IMR-90 (cell line): Measurements from ENCODE around the gene TOMM7. TPM values are rescaled to one million over a fixed set of nuclear protein-coding genes. Genes with fewer than 3 reads are reported as not detected.

Experiments
- ATAC-seq: fragments of 200-7000 bp; cut with Tn5 transposase; 2 replicates; pipeline ENCODE4 v1.9.1; 2020; ENCODE audit warnings: low read depth, mild to moderate bottlenecking, moderate library complexity
- BruUV-seq: library from RNA; stranded (reverse); fragments of 400-500 nt; replicated peaks from 2 replicates; lab custom pipeline; 2021; lab: Mats Ljungman, UMichigan
- CTCF ChIA-PET: fragments of 300-600 bp; formaldehyde crosslinking; extraction: SDS; loops from one replicate; lab custom pipeline; 2021; ENCODE audit warnings: antibody characterized with exemption; lab: Yijun Ruan, JAX
- POLR2A ChIA-PET: fragments of 300-600 bp; sonication (Branson Sonifier 250); formaldehyde crosslinking; loops from one replicate; lab custom pipeline; 2022; ENCODE audit warnings: antibody characterized with exemption; ENCODE audit not compliant: unreplicated experiment; lab: Charles Lee
- DNase-seq: peaks from one replicate; pipeline ENCODE4 v3.0.0; 2013
- H2AFZ ChIP-seq: replicated peaks from 2 replicates; pipeline ENCODE3; 2013; ENCODE audit warnings: low read length, mild to moderate bottlenecking; ENCODE audit not compliant: poor library complexity
- H2AK5ac ChIP-seq: 2 replicates; pipeline ENCODE4 v1.6.1; 2013; ENCODE audit warnings: low read depth, low read length, inconsistent platforms
- H2AK9ac ChIP-seq: replicated peaks from 2 replicates; pipeline ENCODE3; 2013; ENCODE audit warnings: mild to moderate bottlenecking, low read depth, low read length, moderate library complexity; ENCODE audit not compliant: poor library complexity
- H2BK120ac ChIP-seq: 2 replicates; pipeline ENCODE4 v1.6.1; 2013; ENCODE audit warnings: low read depth, low read length, inconsistent platforms
- H2BK15ac ChIP-seq: 3 replicates; pipeline ENCODE4 v1.6.1; 2013; ENCODE audit warnings: low read depth, low read length, inconsistent platforms
- H2BK20ac ChIP-seq: 2 replicates; pipeline ENCODE4 v1.6.1; 2013; ENCODE audit warnings: low read depth, mild to moderate bottlenecking, inconsistent platforms, low read length, moderate library complexity
- H2BK5ac ChIP-seq: 2 replicates; pipeline ENCODE4 v1.6.1; 2013; ENCODE audit warnings: mild to moderate bottlenecking, low read depth, low read length, inconsistent platforms; ENCODE audit not compliant: poor library complexity, severe bottlenecking
- H3K14ac ChIP-seq: replicated peaks from 2 replicates; pipeline ENCODE4 v1.6.1; 2013; ENCODE audit warnings: low read depth, low read length, inconsistent platforms
- H3K18ac ChIP-seq: 2 replicates; pipeline ENCODE4 v1.6.1; 2013; ENCODE audit warnings: low read depth, low read length, control low read depth
- H3K23ac ChIP-seq: 2 replicates; pipeline ENCODE4 v1.6.1; 2013; ENCODE audit warnings: low read depth, low read length, inconsistent platforms
- H3K27ac ChIP-seq: 2 replicates; pipeline ENCODE4 v1.5.1; 2013; ENCODE audit warnings: mild to moderate bottlenecking, control low read depth, low read length; ENCODE audit not compliant: insufficient read depth
- H3K27me3 ChIP-seq: 2 replicates; pipeline ENCODE4 v1.6.1; 2013; ENCODE audit warnings: low read length; ENCODE audit not compliant: control insufficient read depth, insufficient read depth
- H3K36me3 ChIP-seq: 2 replicates; pipeline ENCODE4 v1.6.1; 2013; ENCODE audit warnings: low read length, mixed read lengths; ENCODE audit not compliant: control insufficient read depth, insufficient read depth
- H3K4ac ChIP-seq: 2 replicates; pipeline ENCODE4 v1.6.1; 2013; ENCODE audit warnings: low read depth, low read length, inconsistent platforms
- H3K4me1 ChIP-seq: 2 replicates; pipeline ENCODE4 v1.6.1; 2013; ENCODE audit warnings: low read length, mixed read lengths; ENCODE audit not compliant: control insufficient read depth, insufficient read depth
- H3K4me2 ChIP-seq: 2 replicates; pipeline ENCODE4 v1.6.1; 2013; ENCODE audit warnings: low read depth, mild to moderate bottlenecking, control low read depth, low read length, moderate library complexity
- H3K4me3 ChIP-seq: 2 replicates; pipeline ENCODE4 v1.5.1; 2013; ENCODE audit warnings: low read depth, mild to moderate bottlenecking, control low read depth, low read length, moderate library complexity; ENCODE audit not compliant: insufficient read depth
- H3K56ac ChIP-seq: 2 replicates; pipeline ENCODE4 v1.6.1; 2013; ENCODE audit warnings: low read length, inconsistent platforms; ENCODE audit not compliant: insufficient read depth; ENCODE audit errors: extremely low read depth
- H3K79me1 ChIP-seq, 2 experiments: 2 replicates each; pipeline ENCODE4 v1.6.1; 2013; ENCODE audit warnings: low read length in 2 of 2, inconsistent platforms in 1 of 2, low read depth in 1 of 2
- H3K9ac ChIP-seq: 2 replicates; pipeline ENCODE4 v1.6.1; 2013; ENCODE audit warnings: low read depth, low read length, control low read depth
- H3K9me1 ChIP-seq: 2 replicates; pipeline ENCODE4 v1.6.1; 2013; ENCODE audit warnings: low read length, inconsistent platforms; ENCODE audit not compliant: insufficient read depth
- H3K9me3 ChIP-seq: 2 replicates; pipeline ENCODE4 v1.6.1; 2013; ENCODE audit warnings: low read length; ENCODE audit not compliant: control insufficient read depth, insufficient read depth
- H4K20me1 ChIP-seq: 2 replicates; pipeline ENCODE4 v1.6.1; 2013; ENCODE audit warnings: low read length, inconsistent platforms; ENCODE audit not compliant: insufficient read depth
- H4K5ac ChIP-seq: 2 replicates; pipeline ENCODE4 v1.6.1; 2013; ENCODE audit warnings: mild to moderate bottlenecking, low read depth, low read length, control low read depth
- H4K8ac ChIP-seq, 2 experiments: 2 replicates each; pipeline ENCODE4 v1.6.1; 2013; ENCODE audit warnings: low read depth in 2 of 2, low read length in 2 of 2, control low read depth in 1 of 2, inconsistent platforms in 1 of 2
- H4K91ac ChIP-seq: 2 replicates; pipeline ENCODE4 v1.6.1; 2013; ENCODE audit warnings: low read depth, low read length, inconsistent platforms; ENCODE audit not compliant: insufficient read depth
- BHLHE40 ChIP-seq: fragments of 150-350 bp; IDR thresholded peaks from 2 replicates; pipeline ENCODE4 v1.6.1; 2016; ENCODE audit warnings: mild to moderate bottlenecking, low read depth, low read length
- CEBPB ChIP-seq: IDR thresholded peaks from 2 replicates; pipeline ENCODE4 v1.6.1; 2012; ENCODE audit warnings: low read depth, low read length, improper control_type of control experiment
- CHD1 ChIP-seq: IDR thresholded peaks from 2 replicates; pipeline ENCODE4 v1.6.1; 2012; ENCODE audit warnings: low read depth, low read length, improper control_type of control experiment
- CTCF ChIP-seq: conservative IDR thresholded peaks from 2 replicates; pipeline ENCODE4 v1.5.1; 2012; ENCODE audit warnings: mild to moderate bottlenecking, low read depth, low read length, improper control_type of control experiment
- ELK1 ChIP-seq: fragments of 150-350 bp; IDR thresholded peaks from 2 replicates; pipeline ENCODE4 v1.6.1; 2016; ENCODE audit warnings: low read depth, mild to moderate bottlenecking, low read length, moderate library complexity, borderline replicate concordance
- FOS ChIP-seq: fragments of 150-350 bp; IDR thresholded peaks from 2 replicates; pipeline ENCODE4 v1.6.1; 2016; ENCODE audit warnings: low read depth, low read length
- MAFK ChIP-seq: IDR thresholded peaks from 2 replicates; pipeline ENCODE4 v1.6.1; 2012; ENCODE audit warnings: low read depth, low read length, improper control_type of control experiment
- MAZ ChIP-seq: IDR thresholded peaks from 2 replicates; pipeline ENCODE4 v1.6.1; 2012; ENCODE audit warnings: low read depth, mild to moderate bottlenecking, low read length, improper control_type of control experiment, moderate library complexity, borderline replicate concordance
- MXI1 ChIP-seq: IDR thresholded peaks from 2 replicates; pipeline ENCODE4 v1.6.1; 2012; ENCODE audit warnings: low read depth, mild to moderate bottlenecking, low read length, moderate library complexity, borderline replicate concordance
- NFE2L2 ChIP-seq: fragments of 150-350 bp; IDR thresholded peaks from 2 replicates; pipeline ENCODE4 v1.6.1; 2016; ENCODE audit warnings: low read depth, mild to moderate bottlenecking, low read length
- POLR2A ChIP-seq: IDR thresholded peaks from 2 replicates; pipeline ENCODE4 v1.6.1; 2012; ENCODE audit warnings: mild to moderate bottlenecking, low read depth, low read length
- RAD21 ChIP-seq: IDR thresholded peaks from 2 replicates; pipeline ENCODE4 v1.6.1; 2012; ENCODE audit warnings: low read length, improper control_type of control experiment
- RCOR1 ChIP-seq: IDR thresholded peaks from 2 replicates; pipeline ENCODE4 v1.6.1; 2012; ENCODE audit warnings: mild to moderate bottlenecking, low read length, improper control_type of control experiment; ENCODE audit not compliant: insufficient replicate concordance
- RFX5 ChIP-seq: IDR thresholded peaks from 2 replicates; pipeline ENCODE4 v1.8.0; 2012; ENCODE audit warnings: low read depth, mild to moderate bottlenecking, low read length, moderate library complexity
- SMC3 ChIP-seq: fragments of 150-350 bp; IDR thresholded peaks from 2 replicates; pipeline ENCODE4 v1.6.1; 2016; ENCODE audit warnings: low read depth, mild to moderate bottlenecking, antibody characterized with exemption, low read length, moderate library complexity
- WGBS, 2 experiments: methylation state at CpG; one replicate each; pipeline versions ENCODE4 v1.1.5 to v1.1.7; 2013; ENCODE audit warnings: missing lambda C conversion rate in 2 of 2; ENCODE audit not compliant: insufficient read length in 1 of 2; ENCODE audit errors: extremely low coverage in 2 of 2; 5-methylcytosine and 5-hydroxymethylcytosine counted together
- dilution Hi-C: fragments of 300-500 bp; cut with HindIII; formaldehyde crosslinking; loops from one replicate; pipeline ENCODE4 v1.14.3; 2018; ENCODE audit warnings: low sequenced_read_pairs; ENCODE audit not compliant: unreplicated experiment
- in situ Hi-C: fragments of 300-500 bp; cut with MboI; formaldehyde crosslinking; loops from 3 replicates; pipeline ENCODE4 v1.14.3; 2019; ENCODE audit warnings: low sequenced_read_pairs, inconsistent platforms, mixed read lengths
- intact Hi-C: fragments of 100-400 bp; cut with micrococcal nuclease; formaldehyde crosslinking; loops from 2 replicates; pipeline ENCODE4 v1.10.0; 2022
- polyA plus RNA-seq, 3 experiments: library from polyadenylated mRNA; depleted of rRNA; stranded (reverse); fragments of >200 nt; gene quantifications; 2 replicates each; pipeline ENCODE4 v1.2.3, GENCODE V29; 2012; ENCODE audit warnings: low replicate concordance in 1 of 3
- total RNA-seq: library from RNA; depleted of rRNA; stranded (reverse); fragments of >200 nt; gene quantifications from 2 replicates; pipeline ENCODE4 v1.2.3, GENCODE V29; 2012
- TF ChIP-seq, protein P1 (sequence below): fragments of 150-350 bp; IDR thresholded peaks from 2 replicates; pipeline ENCODE4 v1.6.1; 2017; ENCODE audit warnings: mild to moderate bottlenecking, antibody characterized with exemption, low read length, low read depth

The TOMM7 gene
- total and polyA plus RNA-seq, 2 of the 4 experiments (the other 2 are of a cell fraction): 67.2 to 727 TPM

- BruUV-seq: no TSS peak
- intact Hi-C loops: no loop called here
Observed at GRCh38 chr7:22826593-22826992, 3.9 kb upstream of the TOMM7 start.

More at GRCh38 chr7:22826593-22826992, 3.9 kb upstream of the TOMM7 start:
- in situ Hi-C loops: no loop called here
- TF ChIP-seq CEBPB: no peak
- TF ChIP-seq SMC3: no peak
- TF ChIP-seq RCOR1: no peak
- TF ChIP-seq MXI1: no peak
- TF ChIP-seq CHD1: no peak
- no peak for TF ChIP-seq ELK1
- no peak for TF ChIP-seq FOS
- TF ChIP-seq, protein P1, sequence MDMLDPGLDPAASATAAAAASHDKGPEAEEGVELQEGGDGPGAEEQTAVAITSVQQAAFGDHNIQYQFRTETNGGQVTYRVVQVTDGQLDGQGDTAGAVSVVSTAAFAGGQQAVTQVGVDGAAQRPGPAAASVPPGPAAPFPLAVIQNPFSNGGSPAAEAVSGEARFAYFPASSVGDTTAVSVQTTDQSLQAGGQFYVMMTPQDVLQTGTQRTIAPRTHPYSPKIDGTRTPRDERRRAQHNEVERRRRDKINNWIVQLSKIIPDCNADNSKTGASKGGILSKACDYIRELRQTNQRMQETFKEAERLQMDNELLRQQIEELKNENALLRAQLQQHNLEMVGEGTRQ: no peak
- no peak for TF ChIP-seq POLR2A
- no peak for TF ChIP-seq RFX5
- TF ChIP-seq CTCF: no peak
- no peak for TF ChIP-seq NFE2L2
- TF ChIP-seq MAZ: no peak
- no peak for TF ChIP-seq RAD21
- TF ChIP-seq MAFK: no peak
- no peak for TF ChIP-seq BHLHE40
- Histone ChIP-seq H4K8ac (no peak overlapping the region), H3K9ac (no peak overlapping the region), H3K18ac (no peak overlapping the region), H4K20me1 (no peaks in the 10 kb centered on the region), H3K4me1 (peaks cover under 1% of the 10 kb centered on the region), H3K4me3 (no peak overlapping the region), H2AK9ac (no peak overlapping the region), H3K14ac (no peak overlapping the region), H3K9me1 (peaks cover 3% of the 10 kb centered on the region; the same call in 1 of the 2 replicates), H3K27me3 (no peaks in the 10 kb centered on the region), H3K9me3 (no peaks in the 10 kb centered on the region), H2BK5ac (no peak overlapping the region), H4K5ac (no peak overlapping the region), H3K27ac (no peak overlapping the region), H2AK5ac (no peak overlapping the region), H3K4ac (no peak overlapping the region), H2BK120ac (no peak overlapping the region), H3K56ac (no peak overlapping the region), H2BK15ac (no peak overlapping the region), H2BK20ac (no peak overlapping the region), H3K23ac (no peak overlapping the region), H2AFZ (no peak overlapping the region), H4K91ac (no peak overlapping the region), H3K4me2 (no peak overlapping the region), H3K79me1 (peaks cover 8 to 10% of the 10 kb centered on the region in 2 experiments), H3K36me3 (no peaks in the 10 kb centered on the region)
- WGBS, 2 experiments: 60% methylated on average over 1 of the region's 2 CpGs; no CpG with 5 or more reads in 1 of the 2 experiments
- dilution Hi-C loops: no loop called here
- POLR2A ChIA-PET: no interaction called here
- ATAC-seq (no peak), DNase-seq (no peak)
- CTCF ChIA-PET: no interaction called here
